Right hindlimb (tissue), 1 donor: Measurements from ENCODE around the gene PLEKHG4.

ENCODE experiments used
- DNase-seq: peaks from one replicate; pipeline ENCODE4 v3.0.0-alpha.2; 2018

Gene PLEKHG4

GRCh38 chr16:67279296-67280089 is at the start of gene PLEKHG4:
PLEKHG4 (plus strand) TSS chr16:67279532; CDS start chr16:67280045, 513 bp downstream.
- peak; percentile 83 for DNase-seq

- peak; percentile 16 for DNase-seq
Measured at GRCh38 chr16:67229906-67230808, 49.2 kb upstream of the PLEKHG4 start.

- peak; percentile 17 for DNase-seq
Measured at GRCh38 chr16:67230809-67231660, 48.3 kb upstream of the PLEKHG4 start.

GRCh38 chr16:67233596-67233995 is 45.7 kb upstream of the PLEKHG4 start:
- peak; percentile 18 for DNase-seq

- no peak for DNase-seq
Measured at GRCh38 chr16:67234180-67234597, 45.1 kb upstream of the PLEKHG4 start.

- DNase-seq, result no peak
Measured at GRCh38 chr16:67235816-67236562, 43.3 kb upstream of the PLEKHG4 start.

GRCh38 chr16:67236563-67237395 is 42.6 kb upstream of the PLEKHG4 start:
- DNase-seq, result no peak

GRCh38 chr16:67237396-67238277 is 41.7 kb upstream of the PLEKHG4 start:
- DNase-seq, result no peak

- no peak for DNase-seq
Measured at GRCh38 chr16:67238278-67238575, 41.1 kb upstream of the PLEKHG4 start.

GRCh38 chr16:67238806-67239470 is 40.4 kb upstream of the PLEKHG4 start:
- no peak for DNase-seq

GRCh38 chr16:67240506-67240905 is 38.8 kb upstream of the PLEKHG4 start:
- DNase-seq, result no peak

GRCh38 chr16:67241008-67241900 is 38.1 kb upstream of the PLEKHG4 start:
- DNase-seq, result no peak

- DNase-seq, result no peak
Measured at GRCh38 chr16:67242138-67242730, 37.1 kb upstream of the PLEKHG4 start.

- no peak for DNase-seq
Measured at GRCh38 chr16:67243481-67243880, 35.9 kb upstream of the PLEKHG4 start.

- peak; percentile 66 for DNase-seq
Measured at GRCh38 chr16:67244387-67245185, 34.7 kb upstream of the PLEKHG4 start.

- DNase-seq, result no peak
Measured at GRCh38 chr16:67245186-67245585, 34.1 kb upstream of the PLEKHG4 start.

- no peak for DNase-seq
Measured at GRCh38 chr16:67245674-67246080, 33.7 kb upstream of the PLEKHG4 start.
